GM12878 (cell line): Measurements from ENCODE around the gene SWI5. TPM values are rescaled to one million over a fixed set of nuclear protein-coding genes. Genes with fewer than 3 reads are reported as not detected.

Experiments
- ATF3 ChIP-seq: IDR thresholded peaks from 2 replicates; pipeline ENCODE4 v1.6.1; 2011; ENCODE audit warnings: low read depth, mild to moderate bottlenecking, low read length, moderate library complexity, borderline replicate concordance; ENCODE audit errors: extremely low read depth
- BHLHE40 ChIP-seq, 2 experiments: fragments of 450-650 bp in 1 of 2; IDR thresholded peaks; 2 replicates each; pipeline ENCODE4 v1.6.1; 2011 to 2017; ENCODE audit warnings: low read depth in 2 of 2, borderline replicate concordance in 1 of 2, improper control_type of control experiment in 1 of 2, low read length in 1 of 2, mild to moderate bottlenecking in 1 of 2
- CEBPZ ChIP-seq: fragments of 150-350 bp; IDR thresholded peaks from 2 replicates; pipeline ENCODE4 v1.6.1; 2016; ENCODE audit warnings: low read depth, low read length
- EP300 ChIP-seq, 2 experiments: fragments of 150-350 bp in 1 of 2; IDR thresholded peaks; 2 replicates each; pipeline ENCODE4 v1.6.1; 2011 to 2012; ENCODE audit warnings: low read depth in 2 of 2, low read length in 2 of 2, borderline replicate concordance in 1 of 2, improper control_type of control experiment in 1 of 2, inconsistent platforms in 1 of 2; ENCODE audit not compliant: control insufficient read depth in 1 of 2
- ETV6 ChIP-seq, 2 experiments: fragments of 450-650 bp in 1 of 2; IDR thresholded peaks in 1 of 2; conservative IDR thresholded peaks in 1 of 2; 2 replicates each; pipeline ENCODE4 v1.6.1; 2014; ENCODE audit warnings: antibody characterized with exemption in 1 of 2, borderline replicate concordance in 1 of 2, low read depth in 1 of 2, mild to moderate bottlenecking in 1 of 2, moderate library complexity in 1 of 2
- HCFC1 ChIP-seq: fragments of 150-350 bp; IDR thresholded peaks from 2 replicates; pipeline ENCODE4 v1.6.1; 2014; ENCODE audit warnings: low read length
- IKZF1 ChIP-seq: fragments of 450-650 bp; conservative IDR thresholded peaks from 2 replicates; pipeline ENCODE4 v1.6.1; 2017; ENCODE audit warnings: antibody characterized with exemption, mild to moderate bottlenecking
- IKZF2 ChIP-seq, 2 experiments: fragments of 450-650 bp; IDR thresholded peaks; 2 replicates each; pipeline ENCODE4 v1.6.1; 2017; ENCODE audit warnings: mild to moderate bottlenecking in 2 of 2, moderate library complexity in 2 of 2
- KDM1A ChIP-seq: fragments of 200-600 bp; sonication (generic); IDR thresholded peaks from 2 replicates; pipeline ENCODE4 v1.6.1; 2016; ENCODE audit warnings: borderline replicate concordance
- PAX8 ChIP-seq: fragments of 450-650 bp; IDR thresholded peaks from 2 replicates; pipeline ENCODE4 v1.6.1; 2017; ENCODE audit warnings: mild to moderate bottlenecking, moderate library complexity
- PML ChIP-seq: IDR thresholded peaks from 2 replicates; pipeline ENCODE4 v1.6.1; 2012; ENCODE audit warnings: low read length, inconsistent platforms
- POLR2AphosphoS5 ChIP-seq: IDR thresholded peaks from 2 replicates; pipeline ENCODE4 v1.6.1; 2011; ENCODE audit warnings: mild to moderate bottlenecking, low read length, inconsistent platforms
- POU2F2 ChIP-seq: IDR thresholded peaks from 3 replicates; pipeline ENCODE4 v1.6.1; 2011; ENCODE audit warnings: low read depth, mild to moderate bottlenecking, low read length, borderline replicate concordance
- RB1 ChIP-seq: fragments of 450-650 bp; formaldehyde crosslinking; IDR thresholded peaks from 2 replicates; pipeline ENCODE4 v1.6.1; 2017; ENCODE audit warnings: mild to moderate bottlenecking, borderline replicate concordance
- RBBP5 ChIP-seq: fragments of 200-600 bp; sonication (generic); conservative IDR thresholded peaks from 2 replicates; pipeline ENCODE4 v1.6.1; 2016
- REST ChIP-seq: IDR thresholded peaks from 2 replicates; pipeline ENCODE4 v1.6.1; 2012; ENCODE audit warnings: mild to moderate bottlenecking, low read depth, low read length
- SIX5 ChIP-seq: IDR thresholded peaks from 2 replicates; pipeline ENCODE4 v1.6.1; 2011; ENCODE audit warnings: mild to moderate bottlenecking, low read depth, low read length, moderate library complexity; ENCODE audit not compliant: severe bottlenecking
- SPI1 ChIP-seq: IDR thresholded peaks from 2 replicates; pipeline ENCODE4 v1.6.1; 2011; ENCODE audit warnings: low read depth, mild to moderate bottlenecking, low read length, moderate library complexity, borderline replicate concordance; ENCODE audit not compliant: insufficient read depth
- SUZ12 ChIP-seq: fragments of 200-600 bp; sonication (generic); IDR thresholded peaks from one replicate; pipeline ENCODE4 v1.6.1; 2018; ENCODE audit warnings: antibody characterized with exemption, mild to moderate bottlenecking; ENCODE audit not compliant: unreplicated experiment
- TAF1 ChIP-seq: IDR thresholded peaks from 2 replicates; pipeline ENCODE4 v1.6.1; 2011; ENCODE audit warnings: mild to moderate bottlenecking, low read depth, low read length, borderline replicate concordance
- USF1 ChIP-seq: IDR thresholded peaks from 2 replicates; pipeline ENCODE4 v1.6.1; 2011; ENCODE audit warnings: borderline replicate concordance, low read depth, mild to moderate bottlenecking, moderate library complexity, mixed read lengths, low read length; ENCODE audit not compliant: insufficient read depth; ENCODE audit errors: extremely low read length
- WRNIP1 ChIP-seq: IDR thresholded peaks from 2 replicates; pipeline ENCODE4 v1.6.1; 2011; ENCODE audit warnings: low read depth, low read length, improper control_type of control experiment, borderline replicate concordance
- YBX1 ChIP-seq: fragments of 450-650 bp; IDR thresholded peaks from 2 replicates; pipeline ENCODE4 v1.6.1; 2016; ENCODE audit warnings: antibody characterized with exemption
- polyA plus RNA-seq, 11 experiments: library from polyadenylated mRNA; depleted of rRNA in 4 of 11; unstranded in 6 of 11; stranded (reverse) in 5 of 11; fragments of >200 nt; fragmentation: Nextera tagmentation in 4 of 11; fragmentation: Illumina TruSeq in 1 of 11; extraction: Ambion mirVana in 4 of 11; extraction: Trizol in 1 of 11; gene quantifications; 1 replicate in 1 of 11; 2 replicates in 10 of 11; pipeline versions ENCODE4 v1.2.1 to v1.2.3, GENCODE V29; 2011 to 2016; ENCODE audit warnings: inconsistent platforms in 2 of 11, missing spikeins in 2 of 11, low read depth in 1 of 11
- total RNA-seq, 4 experiments: library from RNA; depleted of rRNA in 3 of 4; stranded (reverse); fragments of >200 nt in 3 of 4; fragmentation: Illumina TruSeq in 1 of 4; extraction: Trizol in 1 of 4; gene quantifications; 2 replicates each; pipeline versions ENCODE4 v1.2.1 to v1.2.3, GENCODE V29; 2013 to 2021

SWI5 gene
- total and polyA plus RNA-seq, 10 of the 15 experiments (the other 5 are each of a cell fraction or from before 2014, with no cell fraction given), result 13.3 to 36.2 (median 18.1) TPM

GRCh38 chr9:128292009-128292408 is 15.9 kb downstream of the SWI5 start (continued):
- TF ChIP-seq SIX5 (no peak), HCFC1 (no peak), BHLHE40 (IDR thresholded peaks at IDR 0.05; ENCODE audit: borderline replicate concordance in 1 of 2, low read depth in 2 of 2, low read length in 1 of 2) (0 out of 4 replicates have a peak, but pooled peaks of 1 of the 2 experiments have one; percentile 25), WRNIP1 (no peak), USF1 (no peak), SPI1 (peak; percentile 47; the same call in 1 of the 2 replicates), YBX1 (no peak), RB1 (no peak), POU2F2 (no peak; the same call in 2 of the 3 replicates), PML (no peak), POLR2AphosphoS5 (no peak), RBBP5 (no peak), ETV6 (conservative IDR thresholded peaks at IDR 0.05 in 1 of 2, IDR thresholded peaks at IDR 0.05 in 1 of 2; ENCODE audit: borderline replicate concordance in 1 of 2, low read depth in 1 of 2) (no peak), IKZF2 (IDR thresholded peaks at IDR 0.05) (peak; percentile 27 to 43; a peak in 2 of 4 replicates), SUZ12 (no peak), KDM1A (no peak), CEBPZ (no peak), PAX8 (no peak), REST (no peak), ATF3 (no peak), TAF1 (no peak), EP300 (IDR thresholded peaks at IDR 0.05; ENCODE audit: borderline replicate concordance in 1 of 2, control insufficient read depth in 1 of 2, low read depth in 2 of 2, low read length in 2 of 2) (0 out of 4 replicates have a peak, but pooled peaks have one; percentile 15 to 42), IKZF1 (0 out of 2 replicates have a peak, but pooled peaks have one; percentile 22)
